H1 (cell line): Measurements from ENCODE around the gene DHRS7B. TPM values are rescaled to one million over a fixed set of nuclear protein-coding genes. Genes with fewer than 3 reads are reported as not detected.

Experiments used
- CHD7 ChIP-seq: fragments of 300-600 bp; sonication (generic); IDR thresholded peaks from 2 replicates; pipeline ENCODE4 v1.7.1; 2012; ENCODE audit warnings: low read length, moderate library complexity, mild to moderate bottlenecking, inconsistent platforms; ENCODE audit not compliant: insufficient replicate concordance
- CTBP2 ChIP-seq: IDR thresholded peaks from 2 replicates; pipeline ENCODE4 v1.7.0; 2011; ENCODE audit warnings: borderline replicate concordance, mild to moderate bottlenecking, moderate library complexity, mixed read lengths, low read length; ENCODE audit not compliant: insufficient read depth, insufficient read length
- CTCF ChIP-seq, 3 experiments: IDR thresholded peaks; 1 replicate in 2 of 3; 2 replicates in 1 of 3; pipeline versions ENCODE4 v1.5.1 to v1.6.1; 2011; ENCODE audit warnings: low read length in 3 of 3, mild to moderate bottlenecking in 3 of 3, inconsistent platforms in 2 of 3, low read depth in 1 of 3, moderate library complexity in 1 of 3; ENCODE audit not compliant: insufficient read depth in 1 of 3; ENCODE audit errors: control extremely low read depth in 1 of 3
- GTF2F1 ChIP-seq: IDR thresholded peaks from 2 replicates; pipeline ENCODE4 v1.6.1; 2012; ENCODE audit warnings: low read depth, low read length, improper control_type of control experiment, borderline replicate concordance
- HDAC2 ChIP-seq, 2 experiments: fragments of 300-600 bp in 1 of 2; sonication (generic) in 1 of 2; IDR thresholded peaks; 2 replicates each; pipeline ENCODE4 v1.6.1; 2011 to 2012; ENCODE audit warnings: low read depth in 2 of 2, low read length in 2 of 2, mild to moderate bottlenecking in 2 of 2, moderate library complexity in 2 of 2, borderline replicate concordance in 1 of 2, inconsistent platforms in 1 of 2
- HDAC6 ChIP-seq: IDR thresholded peaks from one replicate; pipeline ENCODE4 v1.7.1; 2012; ENCODE audit warnings: low read depth, mild to moderate bottlenecking, inconsistent platforms, low read length, moderate library complexity
- SP4 ChIP-seq: IDR thresholded peaks from 2 replicates; pipeline ENCODE4 v1.6.1; 2012; ENCODE audit warnings: low read length, inconsistent platforms
- polyA plus RNA-seq, 7 experiments: library from polyadenylated mRNA; depleted of rRNA in 3 of 7; stranded (reverse) in 5 of 7; unstranded in 2 of 7; fragments of >200 nt in 5 of 7; fragments of 200-250 nt in 2 of 7; gene quantifications; 1 replicate in 5 of 7; 2 replicates in 1 of 7; 4 replicates in 1 of 7; pipeline versions ENCODE4 v1.2.1 to v1.2.3, GENCODE V29; 2011 to 2013; ENCODE audit warnings: missing spikeins in 2 of 7, mixed read lengths in 2 of 7
- total RNA-seq: library from RNA; stranded (reverse); fragmentation: NEBNext Ultra II Directional; extraction: Animal tissue kit (Norgen Biotek cat#: 25700); gene quantifications from 2 replicates; pipeline ENCODE4 v1.2.1, GENCODE V29; 2021

DHRS7B gene
- total and polyA plus RNA-seq, 2 of the 8 experiments (the other 6 are each of a cell fraction or from before 2014, with no cell fraction given): 11.0 to 27.9 TPM

- TF ChIP-seq CHD7 (no peak), SP4 (no peak), HDAC2 (IDR thresholded peaks at IDR 0.05; ENCODE audit: borderline replicate concordance in 1 of 2, low read depth in 2 of 2, low read length in 2 of 2) (no peak), CTCF (IDR thresholded peaks at IDR 0.05; ENCODE audit: control extremely low read depth in 1 of 3, insufficient read depth in 1 of 3, low read depth in 1 of 3, low read length in 3 of 3) (no peak), HDAC6 (no peak), GTF2F1 (no peak), CTBP2 (no peak)
These were observed 51.3 kb downstream of the DHRS7B start (continued) for GRCh38 chr17:21177854-21178600.
